IPS-NIHi7 (cell line): ENCODE measurements around the gene ODAD2.
A peak's percentile ranks its signal among the peaks of the same experiment; 100 is the strongest.
"Not testable (repeated sequence)": the region's sequence is repeated elsewhere in the genome, so short reads cannot be mapped to it uniquely, and the experiment has no call there.

ENCODE experiments used
- DNase-seq: peaks from one replicate; pipeline ENCODE4 v3.0.0; 2012; ENCODE audit warnings: mixed read lengths; ENCODE audit errors: extremely low spot score

The ODAD2 gene

GRCh38 chr10:27959093-27959715, 39.7 kb downstream of the ODAD2 start:
- no peak for DNase-seq

- not testable (repeated sequence) for DNase-seq
These were observed 40.5 kb downstream of the ODAD2 start for GRCh38 chr10:27958383-27958782.

DNA sequence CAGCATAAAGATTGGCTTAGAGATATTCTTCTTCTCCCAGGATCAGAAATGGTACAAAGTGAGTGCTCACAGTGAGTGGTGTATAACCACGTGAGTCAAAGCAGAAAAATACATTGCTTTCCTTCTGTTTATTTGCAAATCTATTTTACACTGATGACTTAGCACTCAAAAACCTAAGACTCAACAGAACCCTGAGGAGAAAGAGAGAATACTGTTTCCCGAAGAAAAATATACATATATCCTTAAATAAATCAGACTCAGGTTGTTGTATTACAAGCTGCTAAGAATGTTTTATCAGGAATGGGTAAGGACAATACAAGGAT, 48.7 kb downstream of the ODAD2 start:
- DNase-seq: no peak

- no peak for DNase-seq
These were observed 49.2 kb downstream of the ODAD2 start for GRCh38 chr10:27949528-27950241.

GRCh38 chr10:27948186-27948585, 50.7 kb downstream of the ODAD2 start:
- DNase-seq: no peak

- no peak for DNase-seq
These were observed 51.3 kb downstream of the ODAD2 start for GRCh38 chr10:27947540-27947939.

- DNase-seq: no peak
These were observed 54.9 kb downstream of the ODAD2 start for GRCh38 chr10:27944005-27944404.

DNA sequence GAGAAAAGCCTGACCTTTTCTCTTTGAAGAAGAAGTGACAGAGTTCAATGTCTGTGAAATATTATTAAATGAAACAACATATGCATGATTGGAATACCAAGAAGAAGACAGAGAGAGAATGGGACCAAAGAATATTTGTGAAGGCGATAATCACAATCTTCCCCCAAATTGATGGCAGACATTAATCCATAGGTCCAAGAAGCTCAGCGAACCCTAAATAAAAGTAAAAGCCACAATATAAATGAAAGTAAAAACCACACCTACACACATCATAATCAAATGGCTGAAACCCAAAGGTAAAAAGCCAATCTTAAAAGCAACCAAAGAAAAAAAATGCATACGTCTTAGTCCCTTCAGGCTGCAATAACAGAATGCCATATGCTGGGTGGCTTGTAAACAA, 84.0 kb downstream of the ODAD2 start:
- DNase-seq: no peak

DNA sequence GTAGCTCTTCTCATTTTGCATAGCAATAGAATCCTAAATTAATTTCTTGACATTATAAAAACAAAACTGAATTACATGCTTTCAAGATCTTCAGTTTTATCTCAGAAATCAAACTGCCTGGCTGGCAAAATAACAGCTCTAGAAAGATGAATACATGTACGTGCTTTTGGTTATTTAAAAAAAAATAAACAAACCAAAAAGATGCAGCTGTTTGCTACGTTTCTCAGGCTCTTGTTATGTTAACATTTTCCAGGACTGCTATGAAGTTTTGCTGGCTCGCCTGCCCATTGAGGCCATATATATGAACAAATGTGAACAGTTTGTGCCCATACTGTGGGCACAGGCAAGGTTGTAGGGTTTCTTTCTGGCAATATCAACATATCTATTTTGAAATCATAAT, 86.6 kb downstream of the ODAD2 start:
- no peak for DNase-seq

DNA sequence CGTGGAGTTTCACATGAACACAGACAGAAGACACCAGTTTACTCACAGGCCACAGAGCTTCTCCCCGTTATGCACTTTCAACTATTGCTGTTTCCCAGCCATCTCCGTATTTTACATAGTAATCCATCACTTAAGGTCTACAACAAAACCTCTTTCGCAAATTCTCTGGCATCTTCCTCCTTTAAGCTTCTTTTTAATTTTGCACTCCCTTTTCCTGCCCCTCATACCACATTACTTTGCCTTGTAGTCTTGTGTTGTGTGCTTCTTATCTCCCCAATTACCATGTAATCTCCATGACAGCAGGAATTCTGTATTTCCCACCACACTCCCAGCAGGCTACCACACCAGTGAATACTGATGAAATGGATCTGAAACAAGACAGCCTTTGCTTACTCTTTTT, 87.3 kb downstream of the ODAD2 start:
- DNase-seq: peak; percentile 45

- DNase-seq: no peak
These were observed 87.9 kb downstream of the ODAD2 start for GRCh38 chr10:27911011-27911410.

DNA sequence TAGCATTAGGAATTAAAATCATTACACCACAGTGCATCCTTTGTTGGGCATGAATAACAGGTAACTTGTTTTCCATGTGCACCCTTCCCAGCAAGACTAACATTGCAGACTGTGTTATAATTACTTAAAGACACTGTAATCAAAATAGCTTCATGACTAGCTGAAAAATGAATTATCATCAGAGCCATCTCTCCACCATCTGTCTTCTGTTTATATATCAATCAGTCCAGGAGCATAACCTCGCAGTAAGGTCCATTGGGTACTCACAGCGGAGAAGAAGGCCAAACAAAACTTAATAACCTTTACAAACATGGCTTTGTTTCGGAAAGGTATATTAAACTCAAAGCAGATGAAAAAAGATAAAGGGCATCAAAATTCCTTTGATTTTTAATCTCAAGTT, 90.6 kb downstream of the ODAD2 start:
- DNase-seq: no peak

GRCh38 chr10:27899485-27899884, 99.4 kb downstream of the ODAD2 start:
- DNase-seq: not testable (repeated sequence)

GRCh38 chr10:27899058-27899457, 99.8 kb downstream of the ODAD2 start:
- no peak for DNase-seq

DNA sequence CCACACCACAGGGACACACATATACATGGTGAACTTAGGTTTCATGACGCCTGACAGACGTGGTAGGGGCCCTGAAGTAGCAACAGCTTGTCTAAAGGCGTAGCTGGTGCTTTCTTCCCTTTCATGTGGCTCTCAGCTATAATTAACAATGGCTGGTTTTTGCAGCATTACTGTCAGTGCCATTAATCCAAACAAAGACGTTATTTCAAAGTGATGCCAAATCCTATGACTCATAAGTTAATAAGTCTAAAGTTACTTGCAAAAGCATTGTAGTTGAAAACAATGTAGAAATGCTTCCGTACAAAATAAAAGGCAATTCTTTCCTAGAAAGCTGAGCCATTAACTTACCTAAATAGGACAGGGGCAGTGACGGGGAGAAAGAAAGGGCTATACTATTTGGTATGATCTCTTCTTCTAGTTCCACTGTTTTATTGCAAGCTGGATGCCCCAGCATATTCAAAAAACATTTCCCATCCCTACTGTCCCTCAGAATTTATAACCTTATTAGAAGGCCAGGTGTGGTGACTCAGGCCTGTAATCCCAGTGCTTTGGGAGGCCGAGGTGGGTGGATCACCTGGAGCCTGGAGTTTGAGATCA, 105.4 kb downstream of the ODAD2 start:
- DNase-seq: no peak

GRCh38 chr10:27890971-27891370, 107.9 kb downstream of the ODAD2 start:
- no peak for DNase-seq

DNA sequence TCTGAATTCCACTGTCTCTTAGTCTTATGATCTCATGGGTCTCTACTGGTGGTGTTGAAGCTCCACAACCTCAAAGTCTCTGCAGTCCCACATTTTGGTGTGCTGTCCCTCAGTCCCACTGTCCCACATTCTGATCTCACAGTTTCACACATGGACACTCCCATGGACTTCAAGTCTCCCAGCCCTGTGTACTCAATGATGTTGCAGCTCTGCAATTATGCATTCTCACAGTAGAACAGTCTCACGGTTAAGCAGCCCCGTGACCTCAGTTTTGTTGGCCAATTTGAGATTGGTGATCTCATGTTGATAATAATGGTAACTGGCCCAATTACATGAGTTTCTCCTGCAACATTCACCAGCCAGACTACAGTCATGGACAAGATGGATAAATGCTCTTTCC, 109.4 kb downstream of the ODAD2 start:
- DNase-seq: no peak

- DNase-seq: no peak
These were observed 114.7 kb downstream of the ODAD2 start for GRCh38 chr10:27884185-27884641.

- DNase-seq: no peak
These were observed 120.6 kb downstream of the ODAD2 start for GRCh38 chr10:27878281-27878680.

DNA sequence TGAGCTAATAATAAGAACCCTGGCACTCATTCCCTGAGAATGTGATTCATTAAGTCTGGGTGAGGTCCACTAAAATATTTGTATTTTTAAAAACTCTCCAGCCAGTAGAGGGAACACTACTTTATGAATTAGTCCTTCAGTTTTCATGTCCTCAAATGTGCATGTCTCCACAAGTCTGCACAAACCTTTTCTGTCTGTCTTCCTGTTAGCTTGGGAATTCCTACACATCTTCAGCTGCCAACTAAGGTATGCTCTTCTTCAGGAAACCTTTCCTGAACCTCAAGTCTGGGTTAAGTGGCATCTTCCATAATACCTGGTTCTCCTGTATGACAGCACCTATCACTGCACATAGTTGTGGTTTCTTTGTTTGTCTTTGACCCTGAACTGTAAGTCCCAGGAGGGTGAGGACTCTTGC, 133.7 kb downstream of the ODAD2 start:
- DNase-seq: no peak

DNA sequence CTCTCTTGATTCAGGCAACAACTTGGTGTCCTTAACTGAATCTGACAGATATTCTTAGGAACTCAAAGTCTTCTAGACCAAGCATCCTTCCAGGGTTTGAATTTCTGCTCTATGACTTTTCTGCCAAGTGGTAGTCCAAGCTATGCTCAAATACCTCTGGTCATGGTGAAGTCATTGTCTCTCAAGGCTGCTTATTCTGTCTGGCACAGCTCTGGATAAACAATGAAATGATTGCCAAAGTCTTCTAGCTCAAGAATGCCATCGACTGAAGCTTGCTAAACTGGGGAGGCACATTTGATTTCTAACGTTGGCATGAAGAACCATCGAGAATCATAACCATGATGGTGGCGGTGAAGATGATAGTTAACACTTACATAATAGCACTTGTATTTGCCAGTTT, 137.1 kb downstream of the ODAD2 start:
- DNase-seq: no peak

GRCh38 chr10:27857616-27858015, 141.3 kb downstream of the ODAD2 start:
- no peak for DNase-seq

GRCh38 chr10:27844223-27844622, 154.7 kb downstream of the ODAD2 start:
- no peak for DNase-seq
